Right lobe of liver (tissue), 6 donors: ENCODE measurements around the gene THUMPD3. TPM values are rescaled to one million over a fixed set of nuclear protein-coding genes. Genes with fewer than 3 reads are reported as not detected.

Source experiments
- ATAC-seq, 4 donors: fragments of 200-7000 bp; cut with Tn5 transposase; one replicate each; pipeline ENCODE4 v1.9.1; 2020; ENCODE audit warnings: mild to moderate bottlenecking in 4 of 4, moderate library complexity in 4 of 4
- DNase-seq, 3 donors: peaks; one replicate each; pipeline ENCODE4 v3.0.0-alpha.2; 2020
- H3K27ac ChIP-seq, 3 donors: fragments of 200-600 bp; one replicate each; pipeline ENCODE4 v1.8.0; 2022
- H3K27me3 ChIP-seq, 2 donors: fragments of 200-600 bp; one replicate each; pipeline ENCODE4 v1.8.0; 2022
- H3K36me3 ChIP-seq, 4 donors: fragments of 200-600 bp; sonication (generic) in 1 of 4; one replicate each; pipeline versions ENCODE4 v1.5.1 to v1.8.0; 2017 to 2022; ENCODE audit warnings: control low read depth in 1 of 4
- H3K4me1 ChIP-seq, 4 donors: fragments of 200-600 bp; sonication (generic) in 1 of 4; one replicate each; pipeline versions ENCODE4 v1.5.1 to v1.8.0; 2017 to 2022; ENCODE audit warnings: control low read depth in 1 of 4
- H3K4me3 ChIP-seq, 3 donors: fragments of 200-600 bp; one replicate each; pipeline ENCODE4 v1.8.0; 2022
- H3K9me3 ChIP-seq, 4 donors: fragments of 200-600 bp; sonication (generic) in 1 of 4; one replicate each; pipeline versions ENCODE4 v1.5.1 to v1.8.0; 2017 to 2022; ENCODE audit warnings: control low read depth in 1 of 4
- POLR2A ChIP-seq: fragments of 450-650 bp; IDR thresholded peaks from one replicate; pipeline ENCODE4 v1.6.1; 2017; ENCODE audit warnings: antibody characterized with exemption, mild to moderate bottlenecking
- WGBS: methylation state at CpG from one replicate; pipeline ENCODE4 v1.1.6; 2018; ENCODE audit warnings: low coverage, low lambda C conversion rate; ENCODE audit not compliant: insufficient coverage; ENCODE audit errors: missing lambda C conversion rate; 5-methylcytosine and 5-hydroxymethylcytosine counted together
- intact Hi-C, 2 donors: fragments of 100-400 bp; cut with DNase I; formaldehyde crosslinking; loops; one replicate each; pipeline versions ENCODE4 v1.11.2 to v1.14.1; 2022
- total RNA-seq, 6 experiments: library from RNA; depleted of rRNA in 2 of 6; stranded (reverse); fragments of >200 nt in 2 of 6; fragmentation: NEBNext Ultra II Directional in 3 of 6; extraction: Animal tissue kit (Norgen Biotek cat#: 25700) in 3 of 6; gene quantifications; one replicate each; pipeline versions ENCODE4 v1.1.0 to v1.2.4, GENCODE V29; 2016 to 2023
- TF ChIP-seq, protein P1 (sequence below), 4 donors: fragments of 200-600 bp in 3 of 4; fragments of 450-650 bp in 1 of 4; IDR thresholded peaks; one replicate each; pipeline versions ENCODE4 v1.5.1 to v1.8.0; 2016 to 2022; ENCODE audit warnings: antibody characterized with exemption in 4 of 4, mild to moderate bottlenecking in 2 of 4
- donor health status: DM: no; HTN: yes; CAD: no.
- donor health status: DM: no; HTN: no; CAD: no.
- donor health status: DM: no; HTN: no; CAD: no.
- donor health status: DM: no; HTN: yes; CAD: no.
- donor health status: DM: no; HTN: yes; CAD: no.

The THUMPD3 gene
- total RNA-seq, 6 experiments from 2014 or later: 19.0 to 23.4 (median 21.2) TPM

DNA sequence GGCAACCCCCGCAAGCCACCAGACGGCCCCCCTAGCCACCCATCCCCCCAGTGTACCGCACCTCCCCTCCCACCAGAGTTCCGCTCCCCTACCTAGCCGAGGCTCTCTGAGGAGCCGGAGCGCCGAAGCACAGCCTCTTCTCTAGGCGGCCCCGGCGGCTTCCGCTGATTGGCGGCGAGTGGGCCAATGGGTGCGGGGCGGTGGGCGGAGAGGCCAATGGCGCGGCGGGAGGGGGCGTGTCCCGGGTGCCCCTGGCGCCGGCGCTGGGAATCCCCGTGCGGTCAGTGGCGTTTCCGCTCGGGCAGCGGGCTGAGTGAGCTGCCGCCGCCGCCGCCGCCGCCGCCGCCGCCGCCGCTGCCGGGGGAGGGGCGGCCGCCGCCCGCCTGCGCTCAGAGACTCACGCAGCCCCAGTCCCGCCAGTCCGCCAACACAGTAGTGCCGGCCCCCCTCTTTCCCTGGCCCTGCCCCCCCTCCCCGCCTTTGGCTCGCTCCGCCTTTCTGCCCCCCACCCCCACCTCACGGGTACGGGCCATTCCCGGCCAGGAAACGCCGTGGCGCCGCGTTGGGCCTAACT, 34.6 kb downstream of the THUMPD3 start, which contains the start of gene SETD5:
SETD5 (plus strand) TSS at position 284 of the 574 bp plus-strand sequence. CDS start 31,324 bp downstream, outside the sequence.
- peak; percentile 99 for DNase-seq
- 0% methylated on average over 7 of the region's 63 CpGs for WGBS
- no peaks in the 10 kb centered on the region for H3K9me3 ChIP-seq
- TF ChIP-seq POLR2A: peak; percentile 93
- TF ChIP-seq, protein P1, sequence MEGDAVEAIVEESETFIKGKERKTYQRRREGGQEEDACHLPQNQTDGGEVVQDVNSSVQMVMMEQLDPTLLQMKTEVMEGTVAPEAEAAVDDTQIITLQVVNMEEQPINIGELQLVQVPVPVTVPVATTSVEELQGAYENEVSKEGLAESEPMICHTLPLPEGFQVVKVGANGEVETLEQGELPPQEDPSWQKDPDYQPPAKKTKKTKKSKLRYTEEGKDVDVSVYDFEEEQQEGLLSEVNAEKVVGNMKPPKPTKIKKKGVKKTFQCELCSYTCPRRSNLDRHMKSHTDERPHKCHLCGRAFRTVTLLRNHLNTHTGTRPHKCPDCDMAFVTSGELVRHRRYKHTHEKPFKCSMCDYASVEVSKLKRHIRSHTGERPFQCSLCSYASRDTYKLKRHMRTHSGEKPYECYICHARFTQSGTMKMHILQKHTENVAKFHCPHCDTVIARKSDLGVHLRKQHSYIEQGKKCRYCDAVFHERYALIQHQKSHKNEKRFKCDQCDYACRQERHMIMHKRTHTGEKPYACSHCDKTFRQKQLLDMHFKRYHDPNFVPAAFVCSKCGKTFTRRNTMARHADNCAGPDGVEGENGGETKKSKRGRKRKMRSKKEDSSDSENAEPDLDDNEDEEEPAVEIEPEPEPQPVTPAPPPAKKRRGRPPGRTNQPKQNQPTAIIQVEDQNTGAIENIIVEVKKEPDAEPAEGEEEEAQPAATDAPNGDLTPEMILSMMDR (IDR thresholded peaks at IDR 0.05): no peak
- H3K4me1 ChIP-seq: peaks cover 2 to 54% (median 28%) of the 10 kb centered on the region in 4 donors
- peak; percentile 71 to 84 (median 78) for ATAC-seq
- H3K36me3 ChIP-seq: peaks cover 0 to 7% (median 2%) of the 10 kb centered on the region in 4 donors
- H3K27ac ChIP-seq: peak within 1 kb of the TSS; percentile 91 to 96 (median 94)
- no peaks in the 10 kb centered on the region for H3K27me3 ChIP-seq
- intact Hi-C loops: no loop called here
- H3K4me3 ChIP-seq: peak within 1 kb of the TSS; percentile 84 to 87 (median 86)

DNA sequence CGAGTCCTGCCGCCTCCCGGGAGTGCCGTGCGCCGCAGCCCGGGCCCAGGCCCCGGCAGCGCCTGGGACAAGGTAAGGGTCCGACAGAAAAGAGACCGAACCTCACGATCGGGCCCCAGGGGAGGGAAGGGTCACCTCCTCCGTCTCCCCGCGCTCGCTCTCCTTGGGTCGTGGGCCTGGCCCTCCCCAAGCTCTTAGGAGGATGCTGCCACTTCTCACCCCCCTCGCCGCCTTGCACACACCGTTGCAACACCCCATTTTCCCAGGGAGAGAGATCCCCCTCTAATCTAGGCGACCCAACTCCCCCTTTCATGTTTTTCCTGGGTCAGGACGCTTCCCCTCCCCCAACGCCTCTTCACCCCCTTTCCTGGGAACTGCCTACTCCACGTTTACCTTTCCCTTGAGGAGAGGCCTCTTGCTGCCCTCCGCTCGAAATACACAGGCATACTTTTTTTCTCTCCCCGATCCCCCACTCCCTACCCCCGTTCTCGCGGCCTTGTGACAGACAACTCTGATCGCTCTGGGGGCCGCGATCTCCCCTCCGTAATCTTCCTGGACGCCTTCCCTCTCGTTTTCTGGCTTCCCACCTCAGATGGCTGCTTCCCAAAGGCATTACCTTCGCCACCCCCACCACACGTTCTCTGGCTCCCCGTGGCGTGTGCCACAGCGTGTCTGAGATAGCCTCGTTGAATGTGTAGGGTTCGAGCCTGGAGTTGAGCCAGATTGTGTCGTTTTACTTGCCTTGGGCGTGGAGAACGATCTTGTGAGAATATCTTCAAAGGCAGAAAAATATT, 35.2 kb downstream of the THUMPD3 start:
- ATAC-seq (no peak), DNase-seq (peak; percentile 44 to 66 (median 64))
- Histone ChIP-seq H3K27me3 (no peaks in the 10 kb centered on the region), H3K36me3 (peaks cover 0 to 7% (median 2%) of the 10 kb centered on the region in 4 donors), H3K9me3 (no peaks in the 10 kb centered on the region), H3K27ac (peak overlapping the region; percentile 91 to 96 (median 94)), H3K4me1 (peaks cover 2 to 54% (median 27%) of the 10 kb centered on the region in 4 donors), H3K4me3 (peak overlapping the region; percentile 84 to 87 (median 86))
- under 1% methylated on average over 33 of the region's 47 CpGs for WGBS
- TF ChIP-seq POLR2A: no peak
- TF ChIP-seq, protein P1 (IDR thresholded peaks at IDR 0.05): no peak
- intact Hi-C loops: no loop called here

DNA sequence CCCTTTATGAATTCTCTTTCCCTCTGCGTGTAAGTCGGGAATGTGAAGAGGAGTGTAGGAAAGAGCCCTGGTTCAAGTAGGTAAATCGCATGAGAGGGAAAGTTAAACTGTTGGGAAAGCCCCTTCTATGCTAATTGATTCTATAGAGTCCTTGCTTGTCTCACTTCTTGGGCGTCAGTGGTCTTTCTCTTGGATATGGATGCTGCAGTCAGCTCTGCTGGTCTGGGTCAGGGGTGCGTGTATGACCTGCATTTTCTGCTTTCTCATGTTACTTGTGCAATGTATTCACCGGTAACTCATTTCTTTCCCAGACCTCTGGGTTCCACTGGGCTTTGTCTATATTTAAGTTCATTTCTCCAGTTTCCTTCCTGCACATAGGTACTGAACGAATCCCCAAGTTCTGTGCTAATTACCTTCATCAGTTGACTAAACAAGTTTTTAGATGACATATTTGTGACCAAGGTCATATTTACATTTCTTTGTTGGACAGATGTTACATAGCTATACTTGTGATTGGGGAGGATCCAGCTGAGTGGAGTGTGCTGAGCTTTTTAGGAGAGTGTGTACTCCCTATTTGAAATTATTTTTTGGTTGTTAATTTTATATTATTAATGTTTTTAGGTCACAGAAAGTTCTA, 36.0 kb downstream of the THUMPD3 start:
- intact Hi-C loops: no loop called here
- no peak for TF ChIP-seq POLR2A
- TF ChIP-seq, protein P1 (IDR thresholded peaks at IDR 0.05): no peak
- under 1% methylated on average over 7 of the region's 7 CpGs for WGBS
- Histone ChIP-seq H3K4me3 (peak overlapping the region; percentile 84 to 87 (median 86)), H3K9me3 (no peaks in the 10 kb centered on the region), H3K27ac (peak overlapping the region; percentile 91 to 96 (median 94)), H3K27me3 (no peaks in the 10 kb centered on the region), H3K36me3 (peaks cover 0 to 2% (median 0%) of the 10 kb centered on the region in 4 donors), H3K4me1 (peaks cover 2 to 60% (median 28%) of the 10 kb centered on the region in 4 donors)
- DNase-seq (no peak), ATAC-seq (no peak)

DNA sequence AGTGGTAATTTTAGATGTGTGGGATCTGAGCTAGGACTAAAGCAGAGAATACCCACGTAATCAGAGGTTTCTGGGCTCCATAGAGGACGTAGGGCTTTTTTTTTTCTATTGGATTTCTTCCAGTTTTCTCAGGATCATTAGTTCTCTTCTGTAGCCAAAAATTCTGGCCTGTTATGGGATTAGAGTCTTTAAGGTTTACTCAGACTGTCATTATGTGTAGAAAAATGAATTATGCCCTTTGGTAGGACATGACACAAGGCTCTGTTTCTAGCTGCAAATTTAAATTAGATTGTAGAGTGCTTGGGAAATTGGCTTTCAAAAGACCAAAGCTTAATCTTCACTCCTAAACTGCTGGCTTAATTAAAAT, 36.5 kb downstream of the THUMPD3 start:
- Histone ChIP-seq H3K9me3 (no peaks in the 10 kb centered on the region), H3K4me1 (peaks cover 2 to 61% (median 28%) of the 10 kb centered on the region in 4 donors), H3K27ac (peak overlapping the region; percentile 91 to 96 (median 94)), H3K27me3 (no peaks in the 10 kb centered on the region), H3K4me3 (peak overlapping the region; percentile 84 to 87 (median 86)), H3K36me3 (no peaks in the 10 kb centered on the region)
- WGBS: 2% methylated on average over 2 of the region's 2 CpGs
- DNase-seq (no peak), ATAC-seq (no peak)
- intact Hi-C loops: no loop called here
- TF ChIP-seq, protein P1 (IDR thresholded peaks at IDR 0.05): no peak
- TF ChIP-seq POLR2A: no peak
